K562 (cell line): Measurements from ENCODE around the gene MDC1. TPM values are rescaled to one million over a fixed set of nuclear protein-coding genes. Genes with fewer than 3 reads are reported as not detected.

Source experiments
- BCOR ChIP-seq: fragments of 450-650 bp; IDR thresholded peaks from 2 replicates; pipeline ENCODE4 v1.6.1; 2016
- CLOCK ChIP-seq: fragments of 250-450 bp; sonication (Bioruptor Pico); IDR thresholded peaks from 2 replicates; pipeline ENCODE4 v1.4.0; 2020; ENCODE audit warnings: mild to moderate bottlenecking, moderate library complexity, borderline replicate concordance
- FOXM1 ChIP-seq, 2 experiments: fragments of 450-650 bp in 1 of 2; sonication (generic) in 1 of 2; formaldehyde crosslinking in 1 of 2; IDR thresholded peaks; 2 replicates each; pipeline versions ENCODE4 v1.6.1 to v1.9.0; 2017 to 2022; ENCODE audit warnings: low read depth in 2 of 2, mild to moderate bottlenecking in 2 of 2, missing genetic modification reagents in 1 of 2, moderate library complexity in 1 of 2
- FOXO4 ChIP-seq: fragments of 450-650 bp; formaldehyde crosslinking; IDR thresholded peaks from 2 replicates; pipeline ENCODE4 v1.4.0; 2020; ENCODE audit warnings: mild to moderate bottlenecking, moderate library complexity
- NFRKB ChIP-seq: fragments of 450-650 bp; IDR thresholded peaks from 2 replicates; pipeline ENCODE4 v1.6.1; 2016; ENCODE audit warnings: low read depth
- NR3C1 ChIP-seq: sonication (generic); formaldehyde crosslinking; IDR thresholded peaks from 2 replicates; pipeline ENCODE4 v1.8.1; 2022; ENCODE audit warnings: missing genetic modification reagents
- PRDM10 ChIP-seq: fragments of 450-650 bp; IDR thresholded peaks from 2 replicates; pipeline ENCODE4 v1.6.1; 2018; ENCODE audit not compliant: partially characterized antibody
- PRPF4 ChIP-seq: fragments of 200-400 bp; formaldehyde crosslinking; IDR thresholded peaks from one replicate; pipeline ENCODE4 v1.6.1; 2017; ENCODE audit warnings: low read length, low read depth, mild to moderate bottlenecking; ENCODE audit not compliant: insufficient read depth, poor library complexity, severe bottlenecking
- SRF ChIP-seq, 2 experiments: fragments of 250-450, 450-650 bp in 1 of 2; sonication (Bioruptor Pico) in 1 of 2; sonication (generic) in 1 of 2; formaldehyde crosslinking; IDR thresholded peaks; 2 replicates each; pipeline versions ENCODE4 v1.5.0 to v1.5.1; 2020 to 2022; ENCODE audit warnings: mild to moderate bottlenecking in 1 of 2, missing genetic modification reagents in 1 of 2
- TFAM ChIP-seq: fragments of 250-450 bp; sonication (Bioruptor Pico); conservative IDR thresholded peaks from 2 replicates; pipeline ENCODE4 v1.5.0; 2021; ENCODE audit warnings: mild to moderate bottlenecking, moderate library complexity
- THAP7 ChIP-seq: fragments of 250-450 bp; sonication (Bioruptor Pico); IDR thresholded peaks from 2 replicates; pipeline ENCODE4 v1.5.0; 2021
- ZBTB9 ChIP-seq: fragments of 450-650 bp; formaldehyde crosslinking; IDR thresholded peaks from 2 replicates; pipeline ENCODE4 v1.4.0; 2020; ENCODE audit warnings: mild to moderate bottlenecking, moderate library complexity
- ZNF431 ChIP-seq: sonication (generic); formaldehyde crosslinking; IDR thresholded peaks from 2 replicates; pipeline ENCODE4 v1.8.0; 2022; ENCODE audit warnings: mild to moderate bottlenecking, missing genetic modification reagents
- ZNF436 ChIP-seq: fragments of 250-450, 450-650 bp; sonication (Bioruptor Pico); formaldehyde crosslinking; IDR thresholded peaks from 2 replicates; pipeline ENCODE4 v1.7.0; 2020; ENCODE audit warnings: mild to moderate bottlenecking
- ZNF57 ChIP-seq: fragments of 450-650 bp; formaldehyde crosslinking; IDR thresholded peaks from 2 replicates; pipeline ENCODE4 v1.4.0; 2020; ENCODE audit warnings: mild to moderate bottlenecking, moderate library complexity
- ZNF830 ChIP-seq: fragments of 250-450 bp; sonication (Bioruptor Pico); IDR thresholded peaks from 2 replicates; pipeline ENCODE4 v1.5.0; 2021; ENCODE audit warnings: mild to moderate bottlenecking
- polyA plus RNA-seq, 8 experiments: library from polyadenylated mRNA; depleted of rRNA in 4 of 8; stranded (reverse) in 5 of 8; unstranded in 3 of 8; fragments of >200 nt; fragmentation: Nextera tagmentation in 2 of 8; fragmentation: Illumina TruSeq in 1 of 8; extraction: Ambion mirVana in 2 of 8; extraction: Trizol in 1 of 8; gene quantifications; 2 replicates each; pipeline versions ENCODE4 v1.2.1 to v1.2.3, GENCODE V29; 2011 to 2014; ENCODE audit warnings: inconsistent platforms in 1 of 8, missing spikeins in 1 of 8
- total RNA-seq, 7 experiments: library from RNA; depleted of rRNA in 6 of 7; stranded (reverse); fragments of >200 nt in 6 of 7; fragmentation: Illumina TruSeq in 2 of 7; extraction: Trizol in 2 of 7; gene quantifications; 2 replicates each; pipeline versions ENCODE4 v1.2.1 to v1.2.3, GENCODE V29; 2011 to 2021; ENCODE audit warnings: low replicate concordance in 1 of 7

MDC1 gene
- total and polyA plus RNA-seq, 9 of the 15 experiments (the other 6 are each of a cell fraction or from before 2014, with no cell fraction given), result 8.2 to 114 (median 20.0) TPM

- TF ChIP-seq PRPF4, result no peak
- TF ChIP-seq NFRKB, result 0 out of 2 replicates have a peak, but pooled peaks have one; percentile 42
- no peak for TF ChIP-seq ZBTB9
- TF ChIP-seq FOXM1 (IDR thresholded peaks at IDR 0.05; ENCODE audit: low read depth), result no peak
- 0 out of 2 replicates have a peak, but pooled peaks have one; percentile 65 for TF ChIP-seq FOXM1 (CRISPR knock-in tag; IDR thresholded peaks at IDR 0.05; ENCODE audit: low read depth)
- TF ChIP-seq THAP7 (CRISPR knock-in tag), result no peak
- TF ChIP-seq BCOR, result no peak
- TF ChIP-seq PRDM10, result no peak
- TF ChIP-seq ZNF830 (CRISPR knock-in tag), result no peak
- no peak for TF ChIP-seq TFAM (CRISPR knock-in tag)
- no peak for TF ChIP-seq FOXO4 (CRISPR knock-in tag)
- TF ChIP-seq SRF (CRISPR knock-in tag; IDR thresholded peaks at IDR 0.05), result 0 out of 4 replicates have a peak, but pooled peaks of 1 of the 2 experiments have one; percentile 6
- no peak for TF ChIP-seq ZNF57 (CRISPR knock-in tag)
- no peak for TF ChIP-seq CLOCK (CRISPR knock-in tag)
- TF ChIP-seq ZNF436 (CRISPR knock-in tag), result no peak
- TF ChIP-seq NR3C1 (CRISPR knock-in tag), result no peak
- TF ChIP-seq ZNF431 (CRISPR knock-in tag), result no peak
Observed at GRCh38 chr6:30684386-30685156, 32.5 kb downstream of the MDC1 start (continued).
